GM10266 (cell line): ENCODE results near the gene MXRA8.

Experiments
- DNase-seq: peaks from one replicate; pipeline ENCODE4 v3.0.0; 2012; ENCODE audit errors: extremely low spot score
- CTCF ChIP-seq: IDR thresholded peaks from 2 replicates; pipeline ENCODE4 v1.5.1; 2012; ENCODE audit warnings: mild to moderate bottlenecking, low read depth; ENCODE audit not compliant: control insufficient read depth, insufficient read depth; ENCODE audit errors: missing control alignments

Gene MXRA8

GRCh38 chr1:1312450-1313314 is 45.7 kb downstream of the MXRA8 start:
- DNase-seq = no peak
- TF ChIP-seq CTCF = no peak

GRCh38 chr1:1311107-1312104 is 46.9 kb downstream of the MXRA8 start:
- no peak for TF ChIP-seq CTCF
- DNase-seq = no peak

GRCh38 chr1:1310476-1311053 is 47.8 kb downstream of the MXRA8 start:
- DNase-seq = no peak
- TF ChIP-seq CTCF = no peak

GRCh38 chr1:1310109-1310385 is 48.3 kb downstream of the MXRA8 start:
- TF ChIP-seq CTCF = no peak
- DNase-seq = no peak

- DNase-seq = no peak
- no peak for TF ChIP-seq CTCF
Measured at GRCh38 chr1:1309251-1310108, 48.9 kb downstream of the MXRA8 start.

GRCh38 chr1:1308756-1309250 is 49.6 kb downstream of the MXRA8 start:
- no peak for DNase-seq
- no peak for TF ChIP-seq CTCF
